ENCODE data around the gene SLIT2.

GRCh38 chr4:20266215-20267082, 14.7 kb downstream of the SLIT2 start:
- TF ChIP-seq CTCF (IDR thresholded peaks at IDR 0.05) (no peak), POLR2A (IDR thresholded peaks at IDR 0.05) (no peak)
